Mammary epithelial cell (primary cell): Measurements from ENCODE around the gene SNX10.

ENCODE experiments used
- CTCF ChIP-seq, 2 donors: IDR thresholded peaks in 1 of 2; conservative IDR thresholded peaks in 1 of 2; 2 replicates each; pipeline ENCODE4 v1.5.1; 2011 to 2012; ENCODE audit warnings: inconsistent platforms in 2 of 2, low read length in 2 of 2, mild to moderate bottlenecking in 2 of 2, control low read depth in 1 of 2, low read depth in 1 of 2; ENCODE audit not compliant: insufficient read depth in 1 of 2; ENCODE audit errors: extremely low read depth in 1 of 2
- EZH2 ChIP-seq: IDR thresholded peaks from 2 replicates; pipeline ENCODE4 v1.6.1; 2012; ENCODE audit warnings: low read length, inconsistent platforms, borderline replicate concordance

- TF ChIP-seq CTCF (conservative IDR thresholded peaks at IDR 0.05 in 1 of 2, IDR thresholded peaks at IDR 0.05 in 1 of 2; ENCODE audit: extremely low read depth in 1 of 2, insufficient read depth in 1 of 2, low read depth in 1 of 2, low read length in 2 of 2) (no peak), EZH2 (no peak)
These were observed 128.9 kb downstream of the SNX10 start for GRCh38 chr7:26420422-26421019.
